Myocyte (in vitro differentiated cells): ENCODE measurements around the gene GREB1L. TPM values are rescaled to one million over a fixed set of nuclear protein-coding genes. Genes with fewer than 3 reads are reported as not detected.
"Not testable (repeated sequence)": the region's sequence is repeated elsewhere in the genome, so short reads cannot be mapped to it uniquely, and the experiment has no call there.

ENCODE experiments used
- DNase-seq: peaks from one replicate; pipeline ENCODE4 v3.0.0-alpha.2; 2012; ENCODE audit warnings: low read depth
- polyA plus RNA-seq: library from polyadenylated mRNA; unstranded; fragments of >200 nt; gene quantifications from one replicate; pipeline ENCODE4 v1.2.1, GENCODE V29; 2012; ENCODE audit warnings: missing spikeins
- total RNA-seq: library from RNA; depleted of rRNA; stranded (reverse); fragments of >200 nt; gene quantifications from 2 replicates; pipeline ENCODE4 v1.2.3, GENCODE V29; 2014

Gene GREB1L
- total RNA-seq = 8.0 and 8.8 TPM in 2 replicates
- 6.8 TPM for polyA plus RNA-seq

DNA sequence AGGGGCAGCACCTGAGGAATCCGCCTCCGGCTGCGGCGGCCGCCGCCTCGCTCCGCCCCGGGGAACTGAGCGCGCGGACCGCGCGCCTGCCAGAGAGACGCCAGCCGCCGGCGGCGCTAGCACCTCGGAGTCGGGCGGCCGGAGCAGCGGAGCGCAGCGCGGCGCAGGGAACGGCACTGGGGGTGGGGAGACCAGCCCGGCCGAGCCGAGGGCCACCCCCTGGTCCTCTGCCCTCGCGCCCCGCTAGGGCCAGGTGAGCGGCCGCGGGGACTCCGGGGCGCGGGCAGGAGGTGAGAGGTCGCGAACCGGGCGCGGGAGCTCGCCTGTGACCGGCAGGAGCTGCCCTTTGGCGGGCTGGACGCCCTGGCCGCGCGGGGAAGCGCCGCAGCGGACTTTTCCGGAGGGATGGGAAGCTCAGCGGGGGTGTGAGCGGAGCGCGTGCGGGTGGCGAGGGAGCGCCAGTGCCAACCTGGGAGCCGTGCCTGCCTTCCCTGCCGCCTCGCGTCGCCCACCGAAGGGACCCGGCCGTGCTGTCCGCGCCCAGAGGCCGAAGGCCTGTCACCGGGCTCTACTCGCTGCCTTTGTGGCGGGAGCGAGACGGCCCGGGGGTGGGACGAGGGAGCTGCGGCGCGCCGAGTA lies at the start of gene GREB1L:
Gene GREB1L (plus strand): TSS at position 92 of the 639 bp plus-strand sequence. CDS start 141,287 bp downstream, outside the sequence.
- peak; percentile 84 for DNase-seq

DNA sequence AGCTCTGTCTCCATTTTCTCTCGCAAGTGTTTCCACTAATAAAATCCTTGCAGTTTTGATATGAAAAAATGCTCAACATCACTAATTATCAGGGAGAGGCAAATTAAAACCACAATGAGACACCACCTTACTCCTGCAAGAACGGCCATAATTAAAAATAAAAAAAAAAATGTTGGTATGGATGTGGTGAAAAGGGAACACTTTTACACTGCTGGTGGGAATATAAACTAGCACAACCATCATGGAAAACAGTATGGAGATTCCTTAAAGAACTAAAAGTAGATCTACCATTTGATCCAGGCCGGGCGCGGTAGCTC lies 49.8 kb upstream of the GREB1L start:
- DNase-seq = no peak

GRCh38 chr18:21194871-21195771 lies 46.9 kb upstream of the GREB1L start:
- peak; percentile 47 for DNase-seq

DNA sequence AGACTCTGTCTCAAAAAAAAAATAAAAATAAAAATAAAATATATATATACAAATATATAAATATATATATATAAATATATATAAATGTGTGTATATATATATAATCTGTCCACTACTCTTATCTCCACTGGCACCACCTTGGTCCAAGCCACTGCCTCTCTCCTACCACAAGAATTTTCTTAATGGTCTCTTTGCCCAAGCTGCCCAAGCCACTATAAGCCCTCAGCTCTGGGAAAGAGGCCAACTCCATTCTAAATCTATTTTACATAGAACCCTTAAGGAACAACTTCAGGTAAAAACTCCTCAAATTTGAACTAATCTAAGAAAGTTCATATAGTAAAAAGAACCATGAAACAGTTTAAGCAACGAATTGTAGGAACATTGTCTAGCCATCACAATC lies 45.6 kb upstream of the GREB1L start:
- peak; percentile 55 for DNase-seq

DNA sequence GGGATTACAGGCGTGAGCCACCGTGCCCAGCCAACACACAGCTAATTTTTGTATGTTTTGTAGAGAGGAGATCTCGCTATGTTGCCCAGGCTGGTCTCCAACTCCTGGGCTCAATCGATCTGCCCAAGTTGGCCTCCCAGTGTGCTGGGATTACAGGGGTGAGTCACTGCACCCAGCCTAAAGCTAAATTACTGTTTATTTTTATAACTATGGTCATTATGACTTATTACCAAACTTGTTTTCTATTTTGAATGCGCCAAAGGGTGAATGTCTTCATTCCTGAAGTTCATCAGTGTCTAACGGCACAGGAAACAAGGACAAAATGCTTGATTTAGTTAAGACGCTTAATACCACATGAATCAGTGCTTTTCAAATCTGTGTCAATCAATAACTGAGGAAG lies 38.9 kb upstream of the GREB1L start:
- no peak for DNase-seq

DNA sequence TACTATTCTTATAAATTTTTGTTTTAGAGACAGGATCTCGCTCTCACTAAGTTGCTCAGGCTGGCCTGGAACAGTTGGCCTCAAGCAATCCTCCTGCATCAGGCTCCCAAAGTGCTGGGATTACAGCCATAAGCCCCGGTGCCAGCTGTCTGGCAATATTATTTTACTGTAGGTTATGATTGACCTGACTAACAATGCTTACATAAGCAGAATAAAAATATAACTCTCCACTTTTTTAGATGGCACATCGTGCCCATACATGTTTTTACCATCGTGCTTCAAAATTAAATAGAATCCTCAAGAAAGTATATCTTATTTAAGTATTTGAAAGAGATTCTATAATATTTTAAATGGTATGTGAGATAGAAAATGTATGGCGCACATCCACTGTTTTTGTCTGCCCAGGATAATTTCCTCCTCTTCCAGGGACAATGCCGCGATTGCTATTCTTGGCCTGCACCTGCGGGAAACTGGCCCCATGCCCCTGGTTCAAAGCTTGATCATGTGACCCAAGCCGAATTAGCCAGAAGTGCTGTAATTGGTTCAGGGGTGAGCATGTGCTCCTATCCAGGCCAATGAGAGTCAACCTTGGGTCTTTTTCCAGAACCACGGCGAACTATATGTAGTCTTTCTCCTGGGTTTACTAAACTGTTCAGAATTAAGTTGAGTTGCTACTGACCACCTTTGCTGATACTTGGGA lies 38.3 kb upstream of the GREB1L start:
- DNase-seq = no peak

- DNase-seq = no peak
Observed at GRCh38 chr18:21205695-21206094, 36.3 kb upstream of the GREB1L start.

DNA sequence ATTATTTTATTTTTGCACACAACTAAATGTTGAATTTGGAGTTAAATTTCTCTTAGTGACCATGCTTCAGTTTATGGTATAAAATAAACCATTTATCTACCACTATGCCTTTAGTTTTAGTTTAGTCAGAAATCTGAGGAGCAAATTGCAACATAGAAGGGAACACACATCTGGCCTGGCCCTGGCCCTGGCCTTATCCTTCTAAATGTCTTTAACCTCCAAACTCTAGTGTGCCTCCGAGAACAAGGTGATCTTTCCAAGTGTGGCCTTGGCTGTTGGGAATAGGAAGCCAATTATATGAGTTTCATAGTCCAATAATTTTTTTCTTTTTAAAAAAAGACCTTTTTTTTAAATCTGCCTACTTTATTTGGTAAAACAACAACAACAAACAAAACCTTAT lies 31.8 kb upstream of the GREB1L start:
- DNase-seq = no peak

GRCh38 chr18:21210784-21211183 lies 31.2 kb upstream of the GREB1L start:
- no peak for DNase-seq

DNA sequence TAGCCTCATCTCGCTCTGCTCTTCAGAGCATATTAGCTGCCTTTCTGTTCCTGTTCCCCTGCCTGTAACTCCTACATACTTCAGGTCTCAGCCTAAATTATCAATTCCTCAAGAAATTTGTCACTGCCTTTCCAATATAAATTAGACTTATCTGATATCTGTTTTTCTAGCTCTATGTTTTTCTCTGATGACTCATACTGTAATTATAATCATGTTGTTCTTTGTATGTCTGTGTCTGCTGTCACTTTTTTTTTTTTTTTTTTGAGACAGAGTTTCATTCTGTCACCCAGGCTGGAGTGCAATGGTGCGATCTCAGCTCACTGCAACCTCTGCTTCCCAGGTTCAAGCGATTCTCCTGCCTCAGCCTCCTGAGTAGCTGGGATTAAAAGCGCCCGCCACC lies 27.6 kb upstream of the GREB1L start:
- DNase-seq = not testable (repeated sequence)

DNA sequence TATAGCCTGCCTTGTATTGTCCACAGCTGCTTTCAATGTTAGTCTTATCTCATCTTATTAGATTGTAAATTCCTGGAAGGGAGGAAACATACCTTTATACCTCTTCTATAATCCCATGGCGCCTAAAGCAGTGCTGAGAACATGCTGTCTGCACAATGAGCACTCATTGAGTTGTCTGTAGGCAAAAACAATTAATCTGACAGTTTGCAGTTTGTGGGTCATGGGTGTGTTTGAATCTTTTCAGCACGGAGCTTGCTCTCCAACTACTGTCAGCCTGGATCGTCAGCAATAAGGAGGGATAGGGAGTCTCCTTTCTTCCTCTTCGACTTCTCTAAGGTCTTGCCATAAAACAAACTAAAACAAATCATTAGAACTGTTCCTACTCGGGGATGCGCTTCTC lies 26.5 kb upstream of the GREB1L start:
- DNase-seq = no peak

DNA sequence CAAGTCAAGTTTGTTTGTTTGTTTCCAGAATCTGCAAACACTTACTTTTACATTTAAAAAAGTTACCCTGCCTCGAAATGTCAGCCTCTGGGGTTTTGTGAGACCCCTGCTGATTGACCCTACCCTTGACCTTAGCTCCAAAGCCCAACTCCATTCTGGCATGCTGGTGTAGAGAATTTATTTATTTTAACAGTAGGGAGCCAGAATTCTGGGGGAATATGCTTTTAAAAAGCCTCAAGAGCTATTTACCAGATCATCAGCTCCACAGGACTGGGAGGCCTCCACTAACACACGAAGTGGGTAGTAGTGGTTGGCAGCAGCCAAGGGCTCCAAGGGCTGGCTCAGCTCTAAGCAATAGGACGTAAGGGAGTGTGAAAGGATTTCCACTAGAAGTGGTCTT lies 23.2 kb upstream of the GREB1L start:
- no peak for DNase-seq

- peak; percentile 10 for DNase-seq
Observed at GRCh38 chr18:21230436-21230835, 11.6 kb upstream of the GREB1L start.

DNA sequence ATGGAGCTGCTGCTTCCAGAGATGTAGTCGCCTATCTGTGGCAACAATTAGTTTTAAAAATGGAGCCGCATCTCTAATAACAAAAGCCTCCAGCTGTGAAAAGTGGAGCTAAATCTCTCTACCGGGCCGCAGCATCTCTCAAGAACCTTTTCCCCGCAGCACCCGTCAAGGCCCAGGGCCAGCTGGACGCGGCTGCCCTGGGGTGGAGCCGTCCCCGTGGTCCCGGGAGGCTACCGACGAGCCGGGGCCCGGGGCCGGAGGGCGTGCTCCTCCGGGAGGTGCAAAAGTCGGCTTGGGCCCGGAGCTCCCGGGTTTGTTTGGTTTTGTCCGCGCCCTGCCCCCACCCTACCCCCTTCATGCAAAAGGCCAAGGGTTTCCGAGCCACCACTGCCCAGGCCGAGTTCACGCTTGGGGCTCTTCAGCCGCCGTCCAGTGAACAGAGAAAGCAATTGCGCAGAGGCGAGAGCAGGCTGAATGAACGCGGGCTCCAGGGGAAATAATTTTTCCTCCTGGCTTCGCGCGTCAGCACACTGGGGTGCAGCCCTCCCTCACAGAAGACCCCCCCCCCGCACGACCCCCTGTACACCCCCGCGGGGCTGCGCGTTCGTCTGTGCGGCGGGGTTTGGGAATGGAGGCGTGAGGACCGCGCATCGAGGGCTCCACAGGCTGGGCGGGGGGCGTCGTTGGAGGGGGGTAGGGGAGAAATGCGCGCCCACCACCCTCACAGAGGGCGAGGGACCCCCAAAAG lies 557 bp upstream of the GREB1L start:
- DNase-seq = peak; percentile 39

GRCh38 chr18:21242780-21243401 lies 859 bp downstream of the GREB1L start:
- peak; percentile 52 for DNase-seq

DNA sequence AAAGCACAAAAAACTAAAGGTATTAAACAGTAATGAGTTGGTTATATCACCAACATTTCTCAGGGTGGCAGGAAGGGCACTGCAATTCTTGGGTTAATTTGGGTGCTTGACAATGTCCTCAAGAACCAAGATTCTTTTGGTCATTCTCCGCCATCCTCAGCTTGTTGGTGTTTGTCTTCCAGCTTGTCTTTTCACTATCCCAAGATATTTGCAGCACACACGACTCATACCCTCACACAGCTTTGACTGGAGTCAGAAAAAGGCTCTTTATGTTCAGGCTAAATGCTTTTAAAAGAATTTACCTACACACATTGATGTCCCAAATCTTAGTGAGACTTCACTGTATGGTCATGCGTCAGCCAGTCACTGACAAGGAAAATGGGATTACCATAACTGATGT lies 12.5 kb downstream of the GREB1L start:
- DNase-seq = peak; percentile 18

GRCh38 chr18:21255211-21255610 lies 13.2 kb downstream of the GREB1L start:
- DNase-seq = no peak

DNA sequence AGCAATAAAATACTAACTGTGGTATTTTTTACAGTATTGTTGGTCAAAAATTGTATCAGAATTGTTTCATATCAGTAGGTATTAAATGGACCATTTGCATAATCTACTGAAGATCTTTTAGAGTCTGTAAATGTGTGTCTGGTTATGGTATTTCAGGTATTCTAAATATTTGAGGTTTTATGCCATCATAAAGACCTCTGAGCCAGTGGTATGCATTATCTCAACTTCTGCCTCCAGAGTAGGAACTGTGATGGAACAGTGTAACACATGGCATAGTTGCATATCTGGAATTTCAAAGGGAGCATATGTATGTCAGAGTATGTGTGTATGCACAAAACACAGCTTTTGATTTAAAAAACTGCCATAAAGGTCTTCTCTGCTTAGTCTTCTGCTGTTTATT lies 15.4 kb downstream of the GREB1L start:
- DNase-seq = no peak

GRCh38 chr18:21260621-21261020 lies 18.6 kb downstream of the GREB1L start:
- no peak for DNase-seq

GRCh38 chr18:21261352-21261751 lies 19.3 kb downstream of the GREB1L start:
- no peak for DNase-seq

DNA sequence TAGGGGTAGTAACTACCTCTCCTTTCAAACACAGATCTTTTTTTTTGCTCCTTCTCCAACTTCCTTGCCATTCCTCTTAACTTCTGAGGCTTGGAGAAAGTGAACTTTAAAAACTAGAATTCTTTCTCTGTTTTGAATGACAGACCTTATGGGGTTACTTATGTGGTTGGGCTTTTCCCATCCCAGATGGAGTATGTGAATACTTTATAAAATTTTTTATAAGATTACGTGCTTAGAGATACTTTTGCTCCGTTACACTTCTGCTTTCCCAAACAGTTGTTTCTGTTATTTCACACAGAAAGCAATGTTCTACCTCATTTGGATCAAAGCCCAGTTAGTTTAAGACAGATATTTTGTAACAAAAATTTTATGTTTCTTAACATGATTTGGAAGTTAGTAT lies 20.2 kb downstream of the GREB1L start:
- peak; percentile 49 for DNase-seq
